GM21526 (cell line): ENCODE measurements around the gene IGFBP4.

Experiments
- ATAC-seq: cut with Tn5 transposase; IDR thresholded peaks from one replicate; pipeline ENCODE4 v1.9.1; 2021; ENCODE audit warnings: moderate library complexity; ENCODE audit not compliant: unreplicated experiment, low FRiP score

IGFBP4 gene

GRCh38 chr17:40452921-40453378, 9.7 kb downstream of the IGFBP4 start:
- ATAC-seq, result no peak

GRCh38 chr17:40453881-40454612, 10.8 kb downstream of the IGFBP4 start:
- no peak for ATAC-seq

- ATAC-seq, result no peak
These were observed 11.4 kb downstream of the IGFBP4 start for GRCh38 chr17:40454613-40454995.

GRCh38 chr17:40456396-40456951, 13.2 kb downstream of the IGFBP4 start:
- no peak for ATAC-seq

- no peak for ATAC-seq
These were observed 14.1 kb downstream of the IGFBP4 start for GRCh38 chr17:40457369-40457768.

GRCh38 chr17:40457964-40458791, 14.9 kb downstream of the IGFBP4 start:
- no peak for ATAC-seq

- ATAC-seq, result no peak
These were observed 15.7 kb downstream of the IGFBP4 start for GRCh38 chr17:40458851-40459482.

GRCh38 chr17:40459636-40460603, 16.7 kb downstream of the IGFBP4 start:
- ATAC-seq, result no peak

GRCh38 chr17:40460604-40460967, 17.3 kb downstream of the IGFBP4 start:
- no peak for ATAC-seq

GRCh38 chr17:40460968-40461731, 17.9 kb downstream of the IGFBP4 start:
- no peak for ATAC-seq

- no peak for ATAC-seq
These were observed 18.6 kb downstream of the IGFBP4 start for GRCh38 chr17:40461732-40462342.

- no peak for ATAC-seq
These were observed 19.3 kb downstream of the IGFBP4 start for GRCh38 chr17:40462343-40463121.

- ATAC-seq, result no peak
These were observed 19.9 kb downstream of the IGFBP4 start for GRCh38 chr17:40463122-40463550.

GRCh38 chr17:40464392-40464855, 21.2 kb downstream of the IGFBP4 start:
- no peak for ATAC-seq

- ATAC-seq, result no peak
These were observed 23.2 kb downstream of the IGFBP4 start for GRCh38 chr17:40466298-40466971.

GRCh38 chr17:40467281-40467867, 24.1 kb downstream of the IGFBP4 start:
- ATAC-seq, result no peak

GRCh38 chr17:40468560-40468959, 25.3 kb downstream of the IGFBP4 start:
- ATAC-seq, result no peak
